GM18867 (cell line): Measurements from ENCODE around the gene SLMAP.

ENCODE experiments used
- ATAC-seq: cut with Tn5 transposase; IDR thresholded peaks from one replicate; pipeline ENCODE4 v1.9.1; 2021; ENCODE audit warnings: mild to moderate bottlenecking, moderate library complexity; ENCODE audit not compliant: unreplicated experiment

The SLMAP gene

GRCh38 chr3:57889807-57890206, 133.7 kb downstream of the SLMAP start:
- ATAC-seq = no peak

GRCh38 chr3:57890874-57891273, 134.8 kb downstream of the SLMAP start:
- no peak for ATAC-seq

GRCh38 chr3:57892423-57892822, 136.3 kb downstream of the SLMAP start:
- no peak for ATAC-seq

GRCh38 chr3:57893156-57893555, 137.0 kb downstream of the SLMAP start:
- ATAC-seq = no peak

- no peak for ATAC-seq
These were observed 137.6 kb downstream of the SLMAP start for GRCh38 chr3:57893668-57894067.

GRCh38 chr3:57896031-57896430, 139.9 kb downstream of the SLMAP start:
- ATAC-seq = no peak

- ATAC-seq = no peak
These were observed 140.6 kb downstream of the SLMAP start for GRCh38 chr3:57896691-57897090.

GRCh38 chr3:57900786-57901185, 144.7 kb downstream of the SLMAP start:
- ATAC-seq = no peak

GRCh38 chr3:57903124-57903890, 147.2 kb downstream of the SLMAP start:
- ATAC-seq = no peak

GRCh38 chr3:57910990-57911389, 154.9 kb downstream of the SLMAP start:
- ATAC-seq = no peak

- no peak for ATAC-seq
These were observed 155.5 kb downstream of the SLMAP start for GRCh38 chr3:57911593-57911992.

- ATAC-seq = no peak
These were observed 161.5 kb downstream of the SLMAP start for GRCh38 chr3:57917601-57918000.

- ATAC-seq = no peak
These were observed 162.2 kb downstream of the SLMAP start for GRCh38 chr3:57918123-57918837.

GRCh38 chr3:57919987-57920386, 163.9 kb downstream of the SLMAP start:
- ATAC-seq = no peak

GRCh38 chr3:57923101-57923500, 167.0 kb downstream of the SLMAP start:
- no peak for ATAC-seq

GRCh38 chr3:57923752-57924151, 167.6 kb downstream of the SLMAP start:
- no peak for ATAC-seq

- ATAC-seq = no peak
These were observed 171.1 kb downstream of the SLMAP start for GRCh38 chr3:57927166-57927565.

- ATAC-seq = no peak
These were observed 171.8 kb downstream of the SLMAP start for GRCh38 chr3:57927916-57928315.

- no peak for ATAC-seq
These were observed 172.4 kb downstream of the SLMAP start for GRCh38 chr3:57928511-57928910.

- ATAC-seq = no peak
These were observed 173.9 kb downstream of the SLMAP start for GRCh38 chr3:57929988-57930387.

- ATAC-seq = no peak
These were observed 177.5 kb downstream of the SLMAP start for GRCh38 chr3:57933602-57934001.

GRCh38 chr3:57934373-57934772, 178.3 kb downstream of the SLMAP start:
- no peak for ATAC-seq
